GM12801 (cell line): ENCODE results near the gene ADGRG3.

ENCODE experiments used
- TF ChIP-seq, protein P1 (sequence below): IDR thresholded peaks from one replicate; pipeline ENCODE4 v1.5.1; 2011; ENCODE audit warnings: control low read depth; ENCODE audit not compliant: insufficient read length; ENCODE audit errors: extremely low read depth

ADGRG3 gene

DNA sequence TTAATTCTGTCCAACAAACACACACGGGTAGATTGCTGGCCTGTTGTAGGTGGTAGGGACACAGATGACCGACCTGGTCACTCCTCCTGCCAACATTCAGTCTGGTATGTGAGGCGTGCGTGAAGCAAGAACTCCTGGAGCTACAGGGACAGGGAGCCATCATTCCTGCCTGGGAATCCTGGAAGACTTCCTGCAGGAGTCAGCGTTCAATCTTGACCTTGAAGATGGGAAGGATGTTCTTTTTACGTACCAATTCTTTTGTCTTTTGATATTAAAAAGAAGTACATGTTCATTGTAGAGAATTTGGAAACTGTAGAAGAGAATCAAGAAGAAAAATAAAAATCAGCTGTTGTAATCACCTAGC, 3.5 kb upstream of the ADGRG3 start:
- TF ChIP-seq, protein P1, sequence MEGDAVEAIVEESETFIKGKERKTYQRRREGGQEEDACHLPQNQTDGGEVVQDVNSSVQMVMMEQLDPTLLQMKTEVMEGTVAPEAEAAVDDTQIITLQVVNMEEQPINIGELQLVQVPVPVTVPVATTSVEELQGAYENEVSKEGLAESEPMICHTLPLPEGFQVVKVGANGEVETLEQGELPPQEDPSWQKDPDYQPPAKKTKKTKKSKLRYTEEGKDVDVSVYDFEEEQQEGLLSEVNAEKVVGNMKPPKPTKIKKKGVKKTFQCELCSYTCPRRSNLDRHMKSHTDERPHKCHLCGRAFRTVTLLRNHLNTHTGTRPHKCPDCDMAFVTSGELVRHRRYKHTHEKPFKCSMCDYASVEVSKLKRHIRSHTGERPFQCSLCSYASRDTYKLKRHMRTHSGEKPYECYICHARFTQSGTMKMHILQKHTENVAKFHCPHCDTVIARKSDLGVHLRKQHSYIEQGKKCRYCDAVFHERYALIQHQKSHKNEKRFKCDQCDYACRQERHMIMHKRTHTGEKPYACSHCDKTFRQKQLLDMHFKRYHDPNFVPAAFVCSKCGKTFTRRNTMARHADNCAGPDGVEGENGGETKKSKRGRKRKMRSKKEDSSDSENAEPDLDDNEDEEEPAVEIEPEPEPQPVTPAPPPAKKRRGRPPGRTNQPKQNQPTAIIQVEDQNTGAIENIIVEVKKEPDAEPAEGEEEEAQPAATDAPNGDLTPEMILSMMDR = no peak

DNA sequence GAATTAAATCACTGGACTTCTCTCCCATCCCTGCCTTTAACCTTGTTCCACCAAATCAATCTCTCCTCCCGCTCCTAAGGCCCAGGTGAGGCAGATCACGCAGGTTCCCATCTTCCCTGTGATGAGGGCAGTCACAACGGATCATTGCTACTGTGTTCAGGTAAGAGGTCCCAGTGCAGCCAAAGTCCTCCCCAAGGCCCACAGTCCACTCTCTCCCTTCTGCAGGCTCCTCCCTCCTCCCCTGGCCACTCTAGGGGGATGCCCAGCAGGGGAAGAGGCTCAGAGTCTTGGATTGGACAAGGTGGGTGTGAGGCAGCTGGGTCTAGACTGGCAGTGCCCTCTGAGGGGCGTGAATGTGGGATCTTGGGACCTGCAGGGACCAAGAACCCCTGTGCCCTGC, 2.6 kb upstream of the ADGRG3 start:
- TF ChIP-seq, protein P1 = no peak

DNA sequence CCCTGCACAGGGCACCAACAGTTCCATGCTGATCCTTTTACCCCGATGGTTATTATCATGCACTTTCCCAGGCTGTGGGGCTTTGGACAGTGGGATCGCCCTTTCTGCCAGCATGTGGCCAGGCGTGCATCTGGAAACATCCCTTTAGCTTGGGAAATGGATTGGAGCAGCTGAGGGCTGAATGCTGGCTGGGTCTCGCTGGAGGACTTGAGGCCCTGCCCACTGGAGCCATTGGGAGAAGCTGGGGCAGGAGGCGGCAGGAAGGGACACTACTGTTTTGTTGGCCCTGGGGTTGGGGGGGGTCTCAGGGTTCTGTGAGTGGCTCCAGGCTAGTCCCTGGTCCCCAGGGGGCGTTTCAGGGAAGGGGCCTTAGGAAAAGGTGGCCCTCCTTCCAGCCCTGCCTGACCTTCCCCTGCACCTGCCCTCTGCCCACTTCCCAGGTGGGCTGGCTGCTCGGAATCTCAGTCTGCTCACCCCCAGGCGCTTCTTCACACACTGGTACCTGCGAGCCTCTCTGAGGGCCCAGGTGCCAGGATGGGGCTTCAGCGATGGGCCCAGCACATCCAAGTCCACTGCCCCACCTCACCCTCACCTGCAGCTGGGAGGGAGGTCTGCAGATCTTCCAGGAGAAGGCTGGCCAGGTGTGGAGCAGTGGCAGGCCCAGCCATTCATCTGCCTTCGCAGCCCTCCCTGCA, 1.6 kb upstream of the ADGRG3 start:
- TF ChIP-seq, protein P1 = no peak

DNA sequence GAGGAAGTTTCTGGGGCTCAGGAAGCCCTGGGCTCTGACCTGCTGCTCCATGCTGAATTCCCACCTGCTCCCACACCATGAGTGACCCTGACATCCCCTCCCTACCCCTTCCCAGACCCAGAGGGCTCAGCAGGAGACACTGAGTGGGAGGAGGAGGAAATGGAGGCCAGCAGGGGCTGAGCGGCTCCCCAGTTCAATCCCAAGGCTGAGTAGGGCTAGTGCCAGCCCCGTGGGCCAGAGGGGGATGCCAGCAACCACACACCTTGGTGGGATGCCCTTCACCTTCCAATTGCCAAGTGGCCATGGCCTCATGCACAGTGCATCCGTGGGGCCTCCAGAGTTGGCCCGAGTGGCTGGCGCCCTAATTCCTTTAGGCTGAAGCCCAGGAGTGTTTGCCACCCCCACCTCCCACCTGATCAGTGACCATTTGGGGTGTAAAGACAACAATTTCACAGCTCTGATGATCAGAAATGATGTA, 1.0 kb upstream of the ADGRG3 start:
- TF ChIP-seq, protein P1 = no peak

GRCh38 chr16:57667526-57668262, 412 bp upstream of the ADGRG3 start:
- TF ChIP-seq, protein P1 = no peak

GRCh38 chr16:57668630-57669475, 747 bp downstream of the ADGRG3 start:
- TF ChIP-seq, protein P1 = no peak
